NCI-H187 (cell line): ENCODE data around the gene TMPRSS2.

Experiments used
- DNase-seq, 2 experiments: peaks; one replicate each; lab custom pipeline; 2025; lab: John Stamatoyannopoulos, UW

The TMPRSS2 gene

DNA sequence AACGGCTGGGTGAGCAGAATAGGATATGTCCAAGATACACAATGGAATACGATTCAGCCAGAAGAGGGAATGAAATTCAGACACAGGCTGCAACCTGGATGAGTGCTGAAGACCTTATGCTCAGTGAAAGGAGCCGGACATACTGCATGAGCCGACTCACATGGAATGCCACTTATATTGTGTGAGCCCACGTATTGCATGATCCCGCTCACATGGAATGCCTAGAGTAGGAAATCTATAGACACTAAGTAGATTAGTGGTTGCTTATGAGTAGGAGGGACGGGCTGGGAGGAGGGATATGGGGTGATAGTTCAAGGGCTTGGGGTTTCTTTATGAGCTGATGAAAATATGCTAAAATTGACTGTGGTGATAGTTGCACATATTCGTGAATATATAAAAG lies 26.8 kb downstream of the TMPRSS2 start:
- no peak for DNase-seq

- no peak for DNase-seq
These were observed 27.8 kb downstream of the TMPRSS2 start for GRCh38 chr21:41480086-41480690.

GRCh38 chr21:41479686-41480085 lies 28.3 kb downstream of the TMPRSS2 start:
- no peak for DNase-seq

DNA sequence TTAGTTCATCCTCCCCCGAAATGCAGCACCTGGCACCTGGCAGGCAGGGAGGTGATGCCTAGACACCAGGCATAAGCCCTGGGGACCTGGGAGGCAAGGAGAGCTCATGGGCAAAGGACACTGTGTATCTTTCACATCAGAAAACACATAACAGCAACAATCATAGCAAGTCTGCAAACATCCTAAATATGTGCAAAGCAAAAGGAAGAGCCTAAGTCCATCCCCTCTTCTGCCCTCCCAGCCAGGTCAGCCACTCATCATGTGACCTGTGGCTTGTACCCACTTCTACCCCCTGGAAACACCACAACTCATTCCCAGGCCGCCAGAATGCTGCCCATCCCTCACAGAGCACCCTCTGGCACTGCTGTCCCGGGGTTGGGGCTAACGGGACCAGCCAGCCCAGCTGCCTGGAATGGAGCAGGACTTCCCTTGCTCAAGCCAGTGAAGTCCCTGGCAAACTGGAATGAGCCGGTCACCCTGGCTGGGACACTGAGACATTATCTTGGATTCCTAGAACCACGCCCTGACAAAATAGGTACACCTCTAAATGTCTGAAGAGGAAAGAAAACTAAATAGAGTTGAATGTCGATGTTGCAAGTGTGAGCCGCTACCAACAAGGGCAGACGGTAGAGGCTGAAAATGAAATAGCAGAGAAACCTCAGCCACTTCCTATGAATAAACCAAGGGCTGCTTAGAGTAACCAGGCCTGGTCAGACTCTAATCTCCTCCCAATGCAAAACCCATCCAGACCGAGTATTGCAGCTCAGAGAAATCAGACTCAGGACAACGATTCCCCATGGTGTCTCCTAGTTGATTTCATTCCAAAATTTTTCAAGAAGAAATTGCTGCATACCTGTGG lies 29.4 kb downstream of the TMPRSS2 start:
- DNase-seq = no peak

DNA sequence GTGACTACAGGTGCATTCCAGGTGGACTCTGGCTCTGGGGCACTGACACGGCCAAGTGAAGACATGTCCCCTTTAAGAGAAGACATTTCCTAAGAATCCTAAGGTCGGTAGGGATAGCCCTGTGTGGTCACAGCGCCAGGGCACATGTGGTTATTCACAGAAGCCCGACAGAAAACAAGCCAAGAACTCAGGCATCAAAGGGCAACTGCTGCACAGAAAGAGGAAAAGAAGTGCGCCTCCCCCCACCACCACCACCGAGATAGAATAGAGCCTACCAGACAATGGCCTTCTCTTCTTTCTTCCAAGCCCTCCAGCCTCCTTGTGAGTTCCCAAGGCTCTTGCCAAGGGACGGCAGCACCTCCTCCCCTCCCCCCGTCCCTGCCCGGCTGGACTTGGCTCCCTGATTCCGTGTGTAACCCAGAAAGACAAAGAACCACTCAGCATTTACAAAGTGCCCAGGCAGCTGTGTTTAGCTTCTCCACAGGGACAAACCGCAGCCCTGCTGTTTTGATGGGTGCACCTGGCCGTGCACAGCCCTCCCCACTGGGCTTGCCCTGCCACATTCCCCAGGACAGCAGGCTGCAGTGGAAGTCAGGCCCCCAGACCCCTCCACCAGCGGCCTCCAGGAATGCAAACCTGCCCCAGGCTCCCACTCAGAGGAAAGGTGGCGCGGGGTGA lies 30.2 kb downstream of the TMPRSS2 start:
- peak in 1 of 2 experiments; percentile 19 for DNase-seq

DNA sequence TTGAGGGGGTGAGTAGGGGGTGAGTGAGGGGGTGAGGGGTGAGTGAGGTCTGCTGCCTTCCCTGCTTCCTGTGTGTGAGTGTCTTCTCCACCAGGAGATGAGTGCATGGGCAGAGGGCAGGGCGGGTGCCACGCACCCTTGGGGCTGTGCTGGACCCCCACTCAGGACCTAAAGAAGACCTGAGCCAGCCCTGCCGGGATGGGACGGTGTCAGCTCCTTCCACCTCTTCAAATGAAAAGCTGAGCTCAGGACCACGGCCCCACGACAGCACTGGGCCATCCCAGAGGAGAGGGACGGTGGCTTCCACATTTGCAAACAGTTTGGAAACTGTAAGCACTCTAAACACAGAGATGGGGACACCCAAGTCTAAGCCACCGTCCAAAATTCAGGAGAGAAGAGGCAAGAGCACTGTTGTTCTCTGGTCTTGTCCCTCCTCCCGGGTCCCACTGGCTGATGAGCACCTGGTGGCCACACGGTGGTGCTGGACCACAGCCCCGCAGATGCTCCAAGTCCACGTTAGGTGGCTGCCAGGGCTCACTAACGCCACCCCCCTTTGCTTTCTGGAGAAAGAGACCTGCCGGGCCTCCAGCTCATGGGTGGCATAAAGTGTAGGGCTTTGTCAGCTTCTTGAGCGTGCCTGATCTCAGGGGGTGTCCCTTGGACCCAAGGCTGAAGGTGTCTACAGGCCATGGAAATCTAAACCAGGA lies 32.1 kb downstream of the TMPRSS2 start:
- no peak for DNase-seq

GRCh38 chr21:41472753-41473548 lies 35.0 kb downstream of the TMPRSS2 start:
- no peak for DNase-seq

DNA sequence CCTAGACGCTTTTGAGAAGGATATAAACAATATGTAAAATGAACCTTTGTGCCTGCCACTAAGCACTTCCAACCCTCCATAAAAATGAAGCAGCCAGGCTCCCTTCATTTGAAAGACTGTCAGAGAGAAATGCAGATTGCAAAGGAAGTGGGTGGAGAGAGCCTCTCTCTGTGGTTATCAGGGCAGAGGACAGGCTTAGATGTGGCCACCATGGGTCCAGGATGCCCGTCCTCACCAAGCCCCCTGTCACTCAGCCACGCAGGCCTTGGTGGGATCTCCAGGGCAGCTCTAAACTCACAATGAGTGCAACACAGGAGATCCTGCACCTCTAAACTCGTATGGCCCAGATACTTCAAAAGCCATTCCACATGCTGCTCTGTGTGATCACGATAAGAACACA lies 37.9 kb downstream of the TMPRSS2 start:
- DNase-seq = no peak

DNA sequence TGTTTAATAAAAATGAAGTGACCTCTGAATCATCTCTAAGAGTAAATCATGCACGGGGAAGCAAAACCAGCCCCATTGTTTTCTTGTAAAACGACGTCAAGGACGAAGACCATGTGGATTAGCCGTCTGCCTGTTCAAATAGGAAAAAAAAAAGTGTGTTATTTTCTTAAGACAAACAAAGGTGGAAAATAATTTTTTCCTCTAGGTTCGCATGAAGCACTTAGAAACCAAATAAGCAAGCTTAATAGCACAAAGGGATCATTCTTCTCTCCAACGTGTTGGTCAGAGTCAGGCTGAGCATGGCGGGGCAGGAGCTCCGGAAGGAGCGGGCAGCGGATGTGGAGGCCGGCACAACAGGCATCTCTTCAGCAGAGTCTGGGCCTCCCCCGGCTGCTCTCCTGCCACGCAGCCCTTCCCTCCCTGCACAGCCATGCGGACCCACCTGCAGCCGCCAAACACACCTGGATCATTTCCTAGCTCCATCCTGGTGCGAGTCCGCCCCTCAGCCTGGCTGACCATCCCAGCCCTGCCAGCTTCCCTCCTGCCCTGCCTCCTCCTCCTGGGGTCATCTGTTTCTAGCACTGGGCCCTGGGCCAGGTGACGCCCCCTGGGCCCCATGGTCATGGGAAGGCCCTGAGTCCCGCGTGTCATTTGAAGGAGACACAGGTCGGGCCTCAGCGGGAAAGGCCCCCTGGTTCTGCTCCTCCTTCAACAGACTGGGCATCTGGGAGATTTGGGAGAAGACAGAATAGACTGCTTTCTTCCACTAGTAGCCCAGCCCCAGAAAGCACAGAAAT lies 41.7 kb downstream of the TMPRSS2 start:
- no peak for DNase-seq

- DNase-seq = no peak
These were observed 42.7 kb downstream of the TMPRSS2 start for GRCh38 chr21:41465176-41465781.

DNA sequence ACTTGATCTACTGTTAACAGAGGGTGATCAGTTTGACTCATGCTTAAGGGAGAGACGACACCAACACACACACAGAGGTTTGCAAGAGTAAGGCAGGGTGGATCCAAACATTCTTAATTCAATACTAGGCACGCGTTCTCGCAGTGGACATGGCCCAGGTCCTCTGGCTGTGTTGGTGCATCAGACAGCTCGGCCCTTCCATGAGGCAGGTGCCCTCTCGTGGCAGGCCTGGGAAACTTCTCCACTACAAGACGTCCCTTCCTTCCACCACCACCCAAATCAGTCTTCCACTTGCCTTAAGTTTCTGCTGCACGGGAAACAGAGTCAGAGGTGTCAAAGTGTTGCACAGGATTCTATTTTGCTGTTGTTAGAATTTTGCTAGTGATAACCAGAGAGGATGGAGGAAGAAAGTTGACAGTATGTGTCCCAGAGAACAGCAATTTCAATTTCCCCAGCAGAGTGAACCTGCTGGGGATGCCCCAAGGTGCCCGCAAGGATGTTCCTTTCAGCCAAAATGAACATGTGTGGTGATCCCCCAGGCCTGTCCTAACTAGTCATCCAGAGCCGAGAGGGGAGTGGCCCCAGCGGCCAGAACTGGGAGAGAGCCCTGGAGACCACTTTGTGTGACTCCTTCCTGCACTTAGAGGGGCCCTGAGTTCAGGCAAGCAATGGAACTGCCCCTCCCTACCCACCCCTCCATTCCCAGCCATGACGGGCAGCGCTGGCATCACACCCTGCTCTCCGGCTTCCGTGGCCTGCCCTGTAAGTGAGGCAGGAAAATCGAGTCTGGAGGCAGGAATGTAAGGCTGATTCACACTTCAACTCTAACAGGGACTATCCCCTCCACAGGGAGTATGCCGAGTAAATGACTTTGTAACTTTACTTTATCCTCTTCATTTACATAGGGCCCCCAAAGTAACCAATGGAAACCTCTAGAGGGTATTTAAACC lies 47.1 kb downstream of the TMPRSS2 start:
- no peak for DNase-seq

DNA sequence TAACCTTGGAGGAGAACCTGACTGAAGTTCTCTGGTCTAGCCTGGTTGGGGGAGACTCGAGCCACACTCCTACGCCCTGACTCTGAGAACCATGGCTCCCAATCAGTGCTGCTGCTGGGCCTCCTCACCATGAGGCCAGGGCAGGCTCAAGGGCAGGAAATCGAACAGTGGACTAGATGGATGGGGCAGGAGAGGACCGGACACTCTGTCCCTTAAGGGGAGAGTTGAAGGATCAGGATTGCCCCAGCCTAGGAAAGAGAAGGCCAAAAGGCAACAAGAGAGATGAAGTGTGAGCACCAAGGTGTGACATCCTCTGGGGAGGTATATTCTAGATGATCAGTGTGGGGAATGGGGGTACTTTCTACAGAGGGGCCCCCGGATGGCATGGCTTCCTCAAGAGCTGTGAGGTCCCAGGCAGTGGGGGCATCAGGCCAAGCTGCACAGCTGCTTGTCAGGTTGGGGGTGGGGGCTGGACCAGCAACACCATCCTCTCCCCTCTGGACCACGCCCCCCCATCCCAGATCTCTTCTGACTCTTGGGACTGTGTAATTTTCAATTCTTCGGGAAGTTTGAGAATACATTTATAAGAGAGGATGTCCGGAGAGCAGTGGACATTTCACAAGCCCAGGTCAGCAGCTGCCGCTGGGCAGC lies 47.9 kb downstream of the TMPRSS2 start:
- DNase-seq = no peak

DNA sequence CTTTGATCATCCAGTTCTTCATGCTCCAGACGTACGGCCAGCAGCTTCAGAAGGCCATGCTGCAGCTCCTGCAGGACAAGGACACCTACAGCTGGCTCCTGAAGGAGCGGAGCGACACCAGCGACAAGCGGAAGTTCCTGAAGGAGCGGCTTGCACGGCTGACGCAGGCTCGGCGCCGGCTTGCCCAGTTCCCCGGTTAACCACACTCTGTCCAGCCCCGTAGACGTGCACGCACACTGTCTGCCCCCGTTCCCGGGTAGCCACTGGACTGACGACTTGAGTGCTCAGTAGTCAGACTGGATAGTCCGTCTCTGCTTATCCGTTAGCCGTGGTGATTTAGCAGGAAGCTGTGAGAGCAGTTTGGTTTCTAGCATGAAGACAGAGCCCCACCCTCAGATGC lies 49.4 kb downstream of the TMPRSS2 start:
- DNase-seq = no peak

GRCh38 chr21:41458121-41458520 lies 49.8 kb downstream of the TMPRSS2 start:
- DNase-seq = no peak

DNA sequence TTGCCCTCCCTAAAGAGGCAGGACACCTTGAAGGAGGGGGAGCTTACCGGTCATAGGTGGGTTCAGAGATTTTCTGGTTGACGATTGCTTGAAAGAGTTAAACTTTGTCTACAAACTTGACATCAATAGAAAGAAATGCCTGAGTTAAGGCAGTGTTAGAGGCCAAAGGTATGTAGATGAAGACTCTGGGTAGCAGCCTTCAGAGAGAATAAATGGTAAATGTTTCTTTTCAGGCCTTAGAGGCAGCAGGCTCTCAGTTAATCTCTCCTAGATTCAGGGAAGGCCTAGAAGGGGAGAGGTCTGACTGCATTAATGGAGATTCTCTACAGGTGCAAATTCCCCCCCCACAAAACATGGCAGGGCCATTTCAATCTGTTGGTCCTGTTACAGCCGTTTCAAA lies 54.2 kb downstream of the TMPRSS2 start:
- no peak for DNase-seq

DNA sequence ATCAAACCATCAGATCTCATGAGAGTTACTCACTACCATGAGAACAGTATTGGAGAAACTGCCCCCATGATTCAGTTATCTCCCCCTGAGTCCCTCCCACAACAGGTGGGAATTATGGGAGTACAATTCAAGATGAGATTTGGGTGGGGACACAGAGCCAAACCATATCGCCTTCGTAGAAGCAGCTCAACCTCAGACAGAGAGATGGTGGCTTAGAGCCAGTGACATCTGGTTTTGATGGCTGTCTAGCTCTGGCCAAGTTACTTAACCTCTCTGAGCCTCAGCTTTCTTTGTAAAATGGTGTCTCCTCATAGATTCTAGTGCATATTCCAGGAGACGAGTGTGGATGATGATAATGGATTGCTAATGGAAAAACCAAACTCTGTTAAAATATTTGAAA lies 54.8 kb downstream of the TMPRSS2 start:
- no peak for DNase-seq

GRCh38 chr21:41451753-41452676 lies 55.9 kb downstream of the TMPRSS2 start:
- no peak for DNase-seq

- DNase-seq = no peak
These were observed 58.3 kb downstream of the TMPRSS2 start for GRCh38 chr21:41449613-41450012.
